Measurements from ENCODE around the gene CDT1.

CDT1 gene

GRCh38 chr16:88856122-88856827 is 52.7 kb downstream of the CDT1 start:
- peak; percentile 75 for DNase-seq (ENCODE audit: low read depth, low spot score)

DNA sequence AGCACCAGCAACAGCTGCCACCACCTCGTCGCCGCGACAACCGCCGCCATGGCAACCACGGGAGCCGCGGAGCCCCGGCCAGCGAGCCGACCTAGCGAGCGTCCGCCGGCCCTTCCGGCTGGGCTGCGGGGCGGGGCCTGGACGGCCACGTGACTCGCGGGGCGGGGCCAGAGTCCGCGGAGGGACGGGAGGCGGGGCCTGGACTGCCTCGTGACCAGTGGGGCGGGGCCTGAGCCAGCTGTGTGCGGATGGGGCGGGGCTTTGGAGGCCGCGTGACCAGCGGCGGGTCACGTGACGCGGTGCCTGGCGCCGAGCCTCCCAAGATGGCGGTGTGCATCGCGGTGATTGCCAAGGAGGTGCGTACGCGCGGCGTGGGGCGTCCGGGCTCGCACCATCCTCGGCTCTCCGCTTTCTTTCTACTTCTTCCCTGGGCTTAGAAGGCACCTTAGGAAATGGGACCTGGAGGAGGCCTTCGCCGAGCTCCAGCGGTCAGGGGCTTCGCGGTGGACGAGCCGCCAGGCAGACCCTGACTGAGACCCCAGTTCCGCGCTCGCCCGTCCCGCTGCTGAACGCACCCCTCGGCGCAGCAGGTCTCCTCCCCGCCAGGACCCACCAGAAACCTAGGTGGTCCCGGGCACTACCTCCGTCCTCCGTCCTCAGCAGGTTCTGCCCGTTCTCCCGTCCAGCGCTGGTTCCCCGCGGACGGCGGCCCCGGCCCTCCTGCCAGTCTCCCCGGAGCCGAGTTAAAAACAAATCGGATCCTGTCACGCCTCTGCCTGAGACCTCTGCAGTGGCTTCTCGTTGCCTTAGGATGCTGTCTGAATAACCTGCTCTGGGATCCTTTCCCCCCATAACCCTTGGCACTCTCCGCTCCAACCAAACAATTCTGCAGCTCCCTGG is 53.5 kb downstream of the CDT1 start, which contains the start of the genes GALNS and TRAPPC2L:
TSS of gene GALNS (minus strand) at position 120 of the 900 bp plus-strand sequence. CDS start at position 50, 70 bp downstream.
TSS of gene TRAPPC2L (plus strand) at position 300 of the 900 bp plus-strand sequence. CDS start at position 324, 24 bp downstream.
- DNase-seq (ENCODE audit: low read depth, low spot score) = peak; percentile 96

DNA sequence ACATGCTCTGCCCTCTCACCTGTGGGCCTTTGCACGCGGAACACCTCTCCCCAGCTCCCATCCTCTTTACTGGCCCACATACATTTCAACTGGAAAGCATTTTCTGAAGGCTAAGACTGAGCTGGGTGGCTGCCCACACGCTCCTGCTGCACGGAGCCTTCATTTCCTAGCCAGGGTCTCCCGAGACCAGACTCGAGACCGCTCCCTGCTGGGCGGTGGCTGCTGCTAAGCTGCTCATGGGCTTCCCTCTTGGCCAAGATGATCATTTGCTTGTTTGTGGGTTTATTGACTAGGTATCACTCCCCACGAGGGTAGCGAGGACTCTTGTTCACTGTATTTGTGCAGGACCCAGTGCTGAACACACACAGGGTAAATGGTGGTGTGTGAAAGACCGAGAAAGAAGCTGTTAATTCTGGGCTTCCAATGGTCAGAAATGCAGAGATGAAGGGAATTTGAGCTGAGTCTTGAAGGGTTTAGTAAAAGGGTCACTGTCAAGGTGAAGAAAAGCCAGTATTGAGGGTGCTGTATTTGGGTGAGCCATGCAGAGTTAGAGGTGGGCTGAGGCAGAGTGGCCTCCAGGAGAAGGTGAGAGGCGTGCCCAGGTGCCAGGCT is 54.2 kb downstream of the CDT1 start:
- peak; percentile 73 for DNase-seq (ENCODE audit: low read depth, low spot score)
